Activated T-cell treated with anti-CD3 and anti-CD28 coated beads for 48 hours (primary cell): ENCODE measurements around the gene CCNL2.
A peak's percentile ranks its signal among the peaks of the same experiment; 100 is the strongest.

Experiments used
- DNase-seq: peaks from one replicate; pipeline ENCODE4 v3.0.0-alpha.2; 2020; ENCODE audit warnings: low read depth

Gene CCNL2

GRCh38 chr1:1341549-1342021, 57.5 kb downstream of the CCNL2 start:
- DNase-seq, result no peak

GRCh38 chr1:1340791-1341548, 58.2 kb downstream of the CCNL2 start:
- DNase-seq, result no peak

- DNase-seq, result no peak
Observed at GRCh38 chr1:1340185-1340584, 59.0 kb downstream of the CCNL2 start.

- DNase-seq, result no peak
Observed at GRCh38 chr1:1338278-1338677, 60.9 kb downstream of the CCNL2 start.

- peak; percentile 43 for DNase-seq
Observed at GRCh38 chr1:1337793-1338147, 61.4 kb downstream of the CCNL2 start.

GRCh38 chr1:1336931-1337792, 62.0 kb downstream of the CCNL2 start:
- DNase-seq, result no peak

- DNase-seq, result no peak
Observed at GRCh38 chr1:1336446-1336845, 62.7 kb downstream of the CCNL2 start.

GRCh38 chr1:1335792-1336248, 63.3 kb downstream of the CCNL2 start:
- no peak for DNase-seq
